Esophagus squamous epithelium (tissue), 4 donors: Measurements from ENCODE around the gene DCDC2.
"Not testable (repeated sequence)": the region's sequence is repeated elsewhere in the genome, so short reads cannot be mapped to it uniquely, and the experiment has no call there.

ENCODE experiments used
- POLR2A ChIP-seq, 4 donors: fragments of 450-650 bp; IDR thresholded peaks; one replicate each; pipeline ENCODE4 v1.6.1; 2017; ENCODE audit warnings: antibody characterized with exemption in 4 of 4, mild to moderate bottlenecking in 4 of 4, moderate library complexity in 3 of 4
- TF ChIP-seq, protein P1 (sequence below), 6 experiments: fragments of 450-650 bp in 4 of 6; fragments of 200-600 bp in 2 of 6; sonication (generic) in 2 of 6; IDR thresholded peaks; one replicate each; pipeline ENCODE4 v1.5.1; 2016 to 2019; ENCODE audit warnings: antibody characterized with exemption in 6 of 6, mild to moderate bottlenecking in 4 of 6, moderate library complexity in 4 of 6

DNA sequence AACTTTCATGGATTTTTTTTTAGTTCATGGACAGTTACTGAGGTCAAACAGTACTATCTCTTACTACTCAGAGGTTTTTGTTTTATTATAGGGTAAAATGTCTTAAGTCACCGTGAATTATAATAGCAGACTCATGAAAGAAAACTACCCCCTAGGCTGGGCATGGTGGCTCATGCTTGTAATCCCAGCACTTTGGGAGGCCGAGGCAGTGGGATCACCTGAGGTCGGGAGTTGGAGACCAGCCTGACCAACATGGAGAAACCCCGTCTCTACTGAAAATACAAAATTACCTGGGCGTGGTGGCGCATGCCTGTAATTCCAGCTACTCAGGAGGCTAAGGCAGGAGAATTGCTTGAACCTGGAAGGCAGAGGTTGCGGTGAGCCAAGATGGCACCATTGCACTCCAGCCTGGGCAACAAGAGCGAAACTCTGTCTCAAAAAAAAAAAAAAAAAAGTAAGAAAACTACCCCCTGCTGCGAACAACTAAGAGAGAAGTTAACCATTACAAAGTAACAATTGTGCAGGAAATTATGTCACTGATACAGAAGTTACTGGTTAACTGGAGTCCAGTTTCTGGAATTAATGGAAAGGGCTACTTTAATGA, 25.1 kb upstream of the DCDC2 start:
- TF ChIP-seq, protein P1, sequence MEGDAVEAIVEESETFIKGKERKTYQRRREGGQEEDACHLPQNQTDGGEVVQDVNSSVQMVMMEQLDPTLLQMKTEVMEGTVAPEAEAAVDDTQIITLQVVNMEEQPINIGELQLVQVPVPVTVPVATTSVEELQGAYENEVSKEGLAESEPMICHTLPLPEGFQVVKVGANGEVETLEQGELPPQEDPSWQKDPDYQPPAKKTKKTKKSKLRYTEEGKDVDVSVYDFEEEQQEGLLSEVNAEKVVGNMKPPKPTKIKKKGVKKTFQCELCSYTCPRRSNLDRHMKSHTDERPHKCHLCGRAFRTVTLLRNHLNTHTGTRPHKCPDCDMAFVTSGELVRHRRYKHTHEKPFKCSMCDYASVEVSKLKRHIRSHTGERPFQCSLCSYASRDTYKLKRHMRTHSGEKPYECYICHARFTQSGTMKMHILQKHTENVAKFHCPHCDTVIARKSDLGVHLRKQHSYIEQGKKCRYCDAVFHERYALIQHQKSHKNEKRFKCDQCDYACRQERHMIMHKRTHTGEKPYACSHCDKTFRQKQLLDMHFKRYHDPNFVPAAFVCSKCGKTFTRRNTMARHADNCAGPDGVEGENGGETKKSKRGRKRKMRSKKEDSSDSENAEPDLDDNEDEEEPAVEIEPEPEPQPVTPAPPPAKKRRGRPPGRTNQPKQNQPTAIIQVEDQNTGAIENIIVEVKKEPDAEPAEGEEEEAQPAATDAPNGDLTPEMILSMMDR (IDR thresholded peaks at IDR 0.05), result not testable (repeated sequence)
- not testable (repeated sequence) for TF ChIP-seq POLR2A (IDR thresholded peaks at IDR 0.05)
